ENCODE results near the gene DMD.

Gene DMD

GRCh38 chrX:33014949-33015348 lies 196.4 kb downstream of the DMD start:
- no peak for DNase-seq

GRCh38 chrX:33014086-33014485 lies 197.3 kb downstream of the DMD start:
- no peak for DNase-seq

DNA sequence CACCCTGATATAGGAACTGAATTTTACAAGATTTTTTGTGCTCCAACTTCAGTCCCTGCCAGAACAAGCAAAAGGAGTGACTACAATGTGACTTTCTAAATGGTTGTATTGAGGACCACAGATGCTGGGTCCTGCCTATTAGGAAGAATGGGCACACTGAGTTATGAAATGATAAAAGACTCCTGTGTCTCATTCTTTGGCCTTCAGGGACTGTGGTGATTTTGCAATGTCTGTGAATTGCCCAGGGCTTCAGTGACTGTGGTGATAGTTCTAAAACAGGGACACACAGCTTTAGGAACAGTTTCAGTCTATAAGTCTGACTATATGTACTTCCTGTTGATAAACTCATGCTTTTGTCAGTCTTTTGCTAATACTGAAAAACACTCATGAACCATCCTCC lies 210.2 kb downstream of the DMD start:
- DNase-seq, result no peak

DNA sequence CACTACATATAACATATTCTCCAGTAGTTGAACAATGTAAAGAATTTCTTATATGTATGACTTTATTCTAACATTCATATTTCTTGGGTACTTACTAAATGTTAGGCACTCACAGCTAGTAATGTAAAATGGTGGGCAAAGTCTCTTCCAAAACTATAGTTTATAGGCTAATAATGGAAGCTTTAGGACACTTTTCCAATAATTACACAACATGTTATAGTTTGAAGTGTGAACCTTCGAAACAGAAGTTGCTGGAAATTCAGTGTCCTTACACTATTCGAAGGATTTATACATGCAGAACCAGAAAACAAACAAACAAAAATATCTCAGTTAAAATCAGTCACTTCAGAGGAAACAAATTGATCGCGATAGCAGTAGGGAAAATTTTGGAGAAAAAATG lies 212.6 kb downstream of the DMD start:
- no peak for DNase-seq

DNA sequence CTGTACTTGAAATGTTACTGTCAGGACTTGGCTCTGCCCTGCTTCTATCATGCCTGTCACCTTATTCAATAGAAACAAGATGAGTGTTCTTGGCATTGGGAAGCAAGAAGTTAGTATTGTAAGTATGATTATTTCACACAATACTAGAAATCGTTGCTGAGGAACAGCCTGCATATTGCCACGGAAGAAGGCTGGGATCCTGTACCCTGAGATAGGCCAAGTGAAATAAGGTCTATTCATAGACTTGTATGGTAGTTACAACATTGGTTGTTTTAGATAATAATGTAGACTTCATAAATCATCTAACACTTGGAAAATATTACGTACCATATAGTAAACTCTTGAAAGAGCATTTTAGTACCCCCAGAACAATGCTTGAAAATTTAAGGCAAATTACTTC lies 215.9 kb downstream of the DMD start:
- DNase-seq, result no peak

DNA sequence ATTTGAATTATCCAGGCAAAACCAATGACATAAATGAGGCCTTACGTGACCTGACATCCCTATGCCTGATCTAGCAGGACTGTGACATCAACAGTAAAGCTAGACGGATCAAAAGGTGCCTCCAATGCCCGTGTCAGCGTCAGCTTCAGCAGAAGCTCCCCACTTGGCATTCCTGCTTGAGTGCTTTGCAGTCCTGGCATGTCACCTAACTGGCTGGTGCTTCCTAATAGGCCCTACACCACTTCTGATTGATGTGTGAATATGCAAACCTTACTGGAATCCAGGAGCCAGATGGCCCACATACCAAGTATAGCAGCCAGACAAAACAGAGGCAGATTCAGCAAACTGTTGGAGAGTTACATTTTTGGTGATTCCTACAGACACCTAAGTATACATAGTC lies 224.2 kb downstream of the DMD start:
- no peak for DNase-seq

- DNase-seq, result no peak
Measured at GRCh38 chrX:32985544-32985943, 225.8 kb downstream of the DMD start.

- DNase-seq, result no peak
Measured at GRCh38 chrX:32966821-32967355, 244.5 kb downstream of the DMD start.

DNA sequence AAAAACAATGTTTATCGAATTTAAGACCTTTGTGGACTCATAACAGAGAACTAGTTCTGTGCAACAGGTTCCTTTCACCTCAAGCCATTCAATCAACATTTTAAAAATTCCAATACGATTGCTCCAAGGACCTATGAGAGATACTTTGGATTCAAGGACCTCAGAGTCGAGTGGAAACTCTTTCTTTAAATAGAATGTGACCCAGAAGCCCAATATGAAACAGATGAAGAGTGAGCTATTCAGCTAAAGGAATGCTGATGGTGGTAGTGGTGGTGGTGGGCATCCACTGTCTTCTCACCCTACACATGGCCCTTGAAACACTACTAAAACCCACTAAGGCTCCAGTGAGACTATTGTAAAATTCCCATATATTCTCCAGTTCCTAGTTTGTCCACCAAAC lies 257.2 kb downstream of the DMD start:
- no peak for DNase-seq

- DNase-seq, result no peak
Measured at GRCh38 chrX:32948130-32948529, 263.2 kb downstream of the DMD start.

DNA sequence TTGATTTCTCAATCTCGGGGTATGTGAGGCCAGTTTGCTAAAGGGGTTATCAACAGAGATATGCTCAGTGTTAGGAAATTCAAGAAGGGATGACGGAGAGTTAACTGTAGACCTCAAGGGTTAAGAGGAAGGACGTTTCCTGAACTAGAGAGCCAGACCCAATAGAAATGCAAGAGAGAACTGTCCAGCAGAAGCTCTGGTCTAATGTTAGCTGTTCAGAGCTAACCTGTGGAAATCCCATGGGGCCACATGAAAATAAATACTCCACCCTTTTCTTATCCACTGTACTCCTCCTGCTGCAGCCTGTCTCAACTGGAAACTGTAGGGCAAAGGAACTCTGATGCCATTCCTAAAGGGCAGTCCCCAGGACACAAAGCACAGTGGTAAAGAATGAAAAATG lies 274.3 kb downstream of the DMD start:
- no peak for DNase-seq

GRCh38 chrX:32933548-32933947 lies 277.8 kb downstream of the DMD start:
- DNase-seq, result no peak

DNA sequence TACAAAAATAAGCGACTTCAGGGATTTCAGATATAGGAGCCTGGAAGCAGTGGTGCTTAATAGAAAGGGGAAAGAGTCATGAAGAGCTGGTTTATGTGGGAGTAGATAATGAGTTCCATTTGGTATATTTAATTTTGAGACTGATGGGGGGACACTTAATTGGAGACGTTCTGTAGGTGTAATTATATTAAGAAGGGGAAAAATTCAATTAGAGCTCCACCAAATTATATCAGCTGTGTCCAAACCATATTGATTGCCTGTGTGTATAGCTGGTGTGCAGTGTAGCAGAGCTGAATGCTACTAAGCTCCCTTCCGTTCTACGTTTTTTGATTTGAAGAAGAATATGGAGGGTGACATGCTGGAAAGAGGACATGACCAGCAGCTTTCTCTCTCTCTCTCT lies 282.3 kb downstream of the DMD start:
- DNase-seq, result no peak

GRCh38 chrX:32896088-32896487 lies 315.3 kb downstream of the DMD start:
- DNase-seq, result no peak

DNA sequence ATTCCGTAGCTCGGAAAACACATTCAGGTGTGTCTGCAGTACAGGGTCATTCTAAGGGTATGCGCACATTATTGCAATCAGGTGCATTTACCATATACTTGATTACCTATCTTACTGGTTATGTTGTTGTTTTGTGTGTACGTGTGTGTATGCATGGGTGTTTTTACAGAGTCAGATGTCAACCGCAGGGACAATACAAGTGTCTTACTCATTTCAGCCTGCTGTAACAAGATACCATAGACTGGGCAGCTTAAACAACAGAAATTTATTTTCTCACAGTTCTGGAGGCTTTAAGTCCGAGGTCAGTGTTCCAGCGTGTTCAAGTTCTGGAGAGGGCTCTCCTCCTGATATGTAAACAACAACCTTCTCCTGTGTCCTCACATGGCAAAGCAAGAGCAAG lies 316.7 kb downstream of the DMD start:
- DNase-seq, result no peak

- DNase-seq, result no peak
Measured at GRCh38 chrX:32893751-32894150, 317.6 kb downstream of the DMD start.

DNA sequence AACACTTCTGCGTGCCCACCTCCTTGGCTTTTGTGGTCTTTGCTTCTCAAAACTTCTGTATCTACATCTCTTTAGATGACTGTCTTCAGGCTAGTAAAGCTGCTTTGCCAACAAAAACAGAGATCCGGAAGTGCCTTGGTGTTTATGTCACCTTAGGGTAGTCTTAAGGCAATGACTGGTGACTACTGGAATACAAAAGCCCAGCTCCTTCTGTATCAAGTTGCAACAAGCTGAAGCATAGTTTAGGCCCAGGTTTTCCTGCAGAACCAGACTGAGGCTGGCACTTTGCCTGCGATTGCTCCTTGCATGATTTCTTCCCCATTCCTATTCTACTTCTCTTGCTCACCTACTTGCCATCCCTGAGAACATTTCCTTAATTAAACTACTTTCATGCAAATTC lies 333.8 kb downstream of the DMD start:
- DNase-seq, result no peak

- DNase-seq, result no peak
Measured at GRCh38 chrX:32874839-32875238, 336.5 kb downstream of the DMD start.

- no peak for DNase-seq
Measured at GRCh38 chrX:32873786-32874185, 337.6 kb downstream of the DMD start.

DNA sequence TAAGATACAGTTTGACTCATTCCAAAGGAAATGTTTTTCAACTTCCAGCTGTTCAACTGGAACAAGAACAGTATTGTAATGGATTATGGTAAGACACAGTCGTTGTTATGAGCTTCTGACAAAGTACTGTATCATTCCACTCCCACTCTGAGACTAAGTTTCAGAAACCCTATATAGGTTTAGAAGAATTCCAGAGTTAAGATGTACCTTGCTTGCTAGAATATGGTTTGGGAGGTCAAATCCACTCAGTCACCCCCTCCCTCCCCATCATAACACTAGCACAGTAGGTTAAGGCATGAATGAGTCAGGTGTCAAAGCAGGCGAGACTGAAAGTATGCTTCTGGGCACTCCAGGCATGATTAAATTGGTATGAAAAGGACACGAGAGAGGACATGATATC lies 339.7 kb downstream of the DMD start:
- no peak for DNase-seq

- no peak for DNase-seq
Measured at GRCh38 chrX:32868524-32868895, 342.8 kb downstream of the DMD start.

GRCh38 chrX:32867781-32868523 lies 343.4 kb downstream of the DMD start:
- no peak for DNase-seq

DNA sequence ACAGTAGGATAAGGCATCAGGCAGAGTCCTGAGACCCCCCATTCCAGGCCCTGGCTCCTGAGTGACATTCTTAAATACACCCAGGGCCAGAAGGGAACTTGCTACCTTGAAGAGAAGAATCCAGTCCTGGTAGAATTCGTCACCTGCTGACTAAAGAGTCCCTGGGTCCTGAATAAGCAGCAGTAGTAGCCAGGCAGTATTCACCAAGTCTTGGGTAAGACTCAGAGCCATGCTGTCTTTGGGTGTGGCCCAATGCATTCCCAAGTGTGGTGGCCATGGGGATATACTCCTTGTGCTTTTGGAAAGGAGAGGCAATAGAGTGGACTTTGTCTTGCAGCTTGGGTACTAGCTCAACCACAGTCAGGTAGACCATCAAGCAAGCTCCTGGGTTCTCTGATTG lies 359.1 kb downstream of the DMD start:
- no peak for DNase-seq

DNA sequence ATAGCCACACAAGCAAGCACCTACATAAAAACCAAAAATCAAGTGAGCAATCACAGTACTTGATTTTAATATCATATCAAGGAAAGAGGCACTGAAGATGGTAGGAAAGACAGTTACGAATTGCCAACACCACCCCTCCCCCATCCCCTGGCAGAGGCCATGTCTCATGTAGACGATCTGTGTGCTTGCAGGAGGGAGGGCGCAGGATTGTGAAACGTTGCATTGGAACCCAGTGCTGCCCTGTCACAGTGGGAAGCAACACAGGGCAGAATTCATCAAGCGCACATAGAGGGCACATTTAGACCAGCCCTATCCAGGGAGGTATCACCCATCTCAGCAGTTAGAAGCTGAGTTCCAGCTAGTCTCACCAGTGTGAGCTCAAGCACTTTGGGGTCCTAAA lies 359.8 kb downstream of the DMD start:
- no peak for DNase-seq

- DNase-seq, result no peak
Measured at GRCh38 chrX:32847921-32848320, 363.4 kb downstream of the DMD start.

Data from right forelimb (tissue), 1 donor.